OCI-LY1 (cell line): ENCODE data around the gene MEPCE.

Source experiments
- EZH2 ChIP-seq: fragments of 200-600 bp; sonication (generic), shearing (Covaris generic); IDR thresholded peaks from 2 replicates; pipeline ENCODE4 v1.8.0; 2017; ENCODE audit warnings: borderline replicate concordance, mixed run types, mild to moderate bottlenecking, antibody characterized with exemption, low read length, moderate library complexity, mixed read lengths
- TF ChIP-seq, protein P1 (sequence below): fragments of 200-600 bp; sonication (generic), shearing (Covaris generic); IDR thresholded peaks from 2 replicates; pipeline ENCODE4 v1.5.1; 2017; ENCODE audit warnings: mild to moderate bottlenecking, antibody characterized with exemption, low read length, moderate library complexity, mixed read lengths

DNA sequence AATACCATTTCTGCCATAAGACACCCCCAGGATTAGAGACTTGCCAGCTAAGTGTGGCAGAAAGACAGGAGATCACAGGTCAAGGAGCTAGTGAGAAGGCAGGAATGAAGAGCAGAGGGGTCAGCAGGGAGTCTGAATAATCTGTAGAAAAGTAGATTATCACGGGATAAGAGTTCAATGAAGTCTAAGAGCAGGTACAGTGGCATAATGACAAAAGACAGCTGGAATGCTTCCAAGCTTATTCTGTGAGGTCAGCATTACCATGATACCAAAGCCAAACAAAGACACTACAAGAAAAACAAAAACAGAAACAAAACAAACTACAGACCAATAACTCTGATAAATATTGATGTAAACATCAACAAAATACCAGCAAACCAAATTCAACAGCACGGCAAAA, 35.6 kb upstream of the MEPCE start:
- TF ChIP-seq, protein P1, sequence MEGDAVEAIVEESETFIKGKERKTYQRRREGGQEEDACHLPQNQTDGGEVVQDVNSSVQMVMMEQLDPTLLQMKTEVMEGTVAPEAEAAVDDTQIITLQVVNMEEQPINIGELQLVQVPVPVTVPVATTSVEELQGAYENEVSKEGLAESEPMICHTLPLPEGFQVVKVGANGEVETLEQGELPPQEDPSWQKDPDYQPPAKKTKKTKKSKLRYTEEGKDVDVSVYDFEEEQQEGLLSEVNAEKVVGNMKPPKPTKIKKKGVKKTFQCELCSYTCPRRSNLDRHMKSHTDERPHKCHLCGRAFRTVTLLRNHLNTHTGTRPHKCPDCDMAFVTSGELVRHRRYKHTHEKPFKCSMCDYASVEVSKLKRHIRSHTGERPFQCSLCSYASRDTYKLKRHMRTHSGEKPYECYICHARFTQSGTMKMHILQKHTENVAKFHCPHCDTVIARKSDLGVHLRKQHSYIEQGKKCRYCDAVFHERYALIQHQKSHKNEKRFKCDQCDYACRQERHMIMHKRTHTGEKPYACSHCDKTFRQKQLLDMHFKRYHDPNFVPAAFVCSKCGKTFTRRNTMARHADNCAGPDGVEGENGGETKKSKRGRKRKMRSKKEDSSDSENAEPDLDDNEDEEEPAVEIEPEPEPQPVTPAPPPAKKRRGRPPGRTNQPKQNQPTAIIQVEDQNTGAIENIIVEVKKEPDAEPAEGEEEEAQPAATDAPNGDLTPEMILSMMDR, result no peak
- TF ChIP-seq EZH2, result no peak
